ENCODE data around the gene HDAC8. TPM values are rescaled to one million over a fixed set of nuclear protein-coding genes. Genes with fewer than 3 reads are reported as not detected.
A peak's percentile ranks its signal among the peaks of the same experiment; 100 is the strongest.
"Not testable (repeated sequence)": the region's sequence is repeated elsewhere in the genome, so short reads cannot be mapped to it uniquely, and the experiment has no call there.

HDAC8 gene
- total RNA-seq, 1 experiment from 2014 or later = 23.0 TPM

- no peak for DNase-seq (ENCODE audit: low read depth, low spot score)
- in situ Hi-C loops (cut with HindIII; ENCODE audit: low pct_unique_long_range_greater_than_20kb, low sequenced_read_pairs) = no loop called here
These were observed 206.5 kb downstream of the HDAC8 start for GRCh38 chrX:72366178-72366577.

GRCh38 chrX:72365126-72365525, 207.5 kb downstream of the HDAC8 start:
- DNase-seq (ENCODE audit: low read depth, low spot score) = no peak
- in situ Hi-C loops (cut with HindIII; ENCODE audit: low pct_unique_long_range_greater_than_20kb, low sequenced_read_pairs) = no loop called here

- in situ Hi-C loops (cut with HindIII; ENCODE audit: low pct_unique_long_range_greater_than_20kb, low sequenced_read_pairs) = no loop called here
- DNase-seq (ENCODE audit: low read depth, low spot score) = no peak
These were observed 212.3 kb downstream of the HDAC8 start for GRCh38 chrX:72360326-72360725.

- DNase-seq (ENCODE audit: low read depth, low spot score) = no peak
- in situ Hi-C loops (cut with HindIII; ENCODE audit: low pct_unique_long_range_greater_than_20kb, low sequenced_read_pairs) = no loop called here
These were observed 214.3 kb downstream of the HDAC8 start for GRCh38 chrX:72358313-72358712.

GRCh38 chrX:72352786-72353185, 219.9 kb downstream of the HDAC8 start:
- in situ Hi-C loops (cut with HindIII; ENCODE audit: low pct_unique_long_range_greater_than_20kb, low sequenced_read_pairs) = no loop called here
- peak; percentile 86 for DNase-seq (ENCODE audit: low read depth, low spot score)

GRCh38 chrX:72351606-72352334, 220.9 kb downstream of the HDAC8 start:
- in situ Hi-C loops (cut with HindIII; ENCODE audit: low pct_unique_long_range_greater_than_20kb, low sequenced_read_pairs) = no loop called here
- DNase-seq (ENCODE audit: low read depth, low spot score) = no peak

- in situ Hi-C loops (cut with HindIII; ENCODE audit: low pct_unique_long_range_greater_than_20kb, low sequenced_read_pairs) = no loop called here
- DNase-seq (ENCODE audit: low read depth, low spot score) = no peak
These were observed 223.5 kb downstream of the HDAC8 start for GRCh38 chrX:72349190-72349589.

GRCh38 chrX:72348247-72348979, 224.2 kb downstream of the HDAC8 start:
- in situ Hi-C loops (cut with HindIII; ENCODE audit: low pct_unique_long_range_greater_than_20kb, low sequenced_read_pairs) = no loop called here
- no peak for DNase-seq (ENCODE audit: low read depth, low spot score)

GRCh38 chrX:72347366-72347765, 225.3 kb downstream of the HDAC8 start:
- in situ Hi-C loops (cut with HindIII; ENCODE audit: low pct_unique_long_range_greater_than_20kb, low sequenced_read_pairs) = no loop called here
- DNase-seq (ENCODE audit: low read depth, low spot score) = no peak

- no peak for DNase-seq (ENCODE audit: low read depth, low spot score)
- in situ Hi-C loops (cut with HindIII; ENCODE audit: low pct_unique_long_range_greater_than_20kb, low sequenced_read_pairs) = no loop called here
These were observed 226.2 kb downstream of the HDAC8 start for GRCh38 chrX:72346302-72346949.

- in situ Hi-C loops (cut with HindIII; ENCODE audit: low pct_unique_long_range_greater_than_20kb, low sequenced_read_pairs) = no loop called here
- no peak for DNase-seq (ENCODE audit: low read depth, low spot score)
These were observed 232.0 kb downstream of the HDAC8 start for GRCh38 chrX:72340626-72341025.

- in situ Hi-C loops (cut with HindIII; ENCODE audit: low pct_unique_long_range_greater_than_20kb, low sequenced_read_pairs) = no loop called here
- DNase-seq (ENCODE audit: low read depth, low spot score) = no peak
These were observed 232.6 kb downstream of the HDAC8 start for GRCh38 chrX:72340041-72340440.

- in situ Hi-C loops (cut with HindIII; ENCODE audit: low pct_unique_long_range_greater_than_20kb, low sequenced_read_pairs) = no loop called here
- DNase-seq (ENCODE audit: low read depth, low spot score) = no peak
These were observed 242.5 kb downstream of the HDAC8 start for GRCh38 chrX:72330131-72330530.

- in situ Hi-C loops (cut with HindIII; ENCODE audit: low pct_unique_long_range_greater_than_20kb, low sequenced_read_pairs) = no loop called here
- DNase-seq (ENCODE audit: low read depth, low spot score) = no peak
These were observed 245.9 kb downstream of the HDAC8 start for GRCh38 chrX:72326605-72327300.

- in situ Hi-C loops (cut with HindIII; ENCODE audit: low pct_unique_long_range_greater_than_20kb, low sequenced_read_pairs); DNase-seq (ENCODE audit: low read depth, low spot score): not testable (repeated sequence)
These were observed 253.0 kb downstream of the HDAC8 start for GRCh38 chrX:72319651-72320050.

GRCh38 chrX:72317139-72317538, 255.5 kb downstream of the HDAC8 start:
- DNase-seq (ENCODE audit: low read depth, low spot score) = no peak
- in situ Hi-C loops (cut with HindIII; ENCODE audit: low pct_unique_long_range_greater_than_20kb, low sequenced_read_pairs) = no loop called here

- in situ Hi-C loops (cut with HindIII; ENCODE audit: low pct_unique_long_range_greater_than_20kb, low sequenced_read_pairs) = no loop called here
- no peak for DNase-seq (ENCODE audit: low read depth, low spot score)
These were observed 256.1 kb downstream of the HDAC8 start for GRCh38 chrX:72316408-72317110.

GRCh38 chrX:72314881-72315280, 257.8 kb downstream of the HDAC8 start:
- no peak for DNase-seq (ENCODE audit: low read depth, low spot score)
- in situ Hi-C loops (cut with HindIII; ENCODE audit: low pct_unique_long_range_greater_than_20kb, low sequenced_read_pairs) = no loop called here
